Small intestine (tissue), 16 donors: ENCODE results near the gene TTC14. TPM values are rescaled to one million over a fixed set of nuclear protein-coding genes. Genes with fewer than 3 reads are reported as not detected.

Experiments
- DNase-seq, 2 donors: peaks; one replicate each; pipeline versions ENCODE4 v3.0.0 to v3.0.0-alpha.2; 2013
- FAIRE-seq: peaks from 2 replicates; lab custom pipeline; 2012; peaks lifted over from hg19 to GRCh38; lab: Jason Lieb, UNC
- H3K27ac ChIP-seq, 3 donors: one replicate each; pipeline ENCODE4 v1.5.1; 2013; ENCODE audit warnings: low read length in 2 of 3, mild to moderate bottlenecking in 2 of 3, control low read depth in 1 of 3, inconsistent platforms in 1 of 3, low read depth in 1 of 3, moderate library complexity in 1 of 3
- H3K27me3 ChIP-seq, 3 donors: one replicate each; pipeline ENCODE4 v1.6.1; 2013; ENCODE audit warnings: low read length in 3 of 3, inconsistent platforms in 1 of 3; ENCODE audit not compliant: control insufficient read depth in 3 of 3, insufficient read depth in 3 of 3
- H3K36me3 ChIP-seq, 3 donors: one replicate each; pipeline ENCODE4 v1.6.1; 2013; ENCODE audit warnings: low read length in 3 of 3, inconsistent platforms in 1 of 3, low read depth in 1 of 3, mild to moderate bottlenecking in 1 of 3, moderate library complexity in 1 of 3; ENCODE audit not compliant: control insufficient read depth in 3 of 3, insufficient read depth in 2 of 3
- H3K4me1 ChIP-seq, 3 donors: one replicate each; pipeline ENCODE4 v1.6.1; 2013; ENCODE audit warnings: low read length in 2 of 3, inconsistent platforms in 1 of 3, low read depth in 1 of 3, mild to moderate bottlenecking in 1 of 3, moderate library complexity in 1 of 3; ENCODE audit not compliant: control insufficient read depth in 3 of 3, insufficient read depth in 2 of 3
- H3K4me3 ChIP-seq, 3 donors: one replicate each; pipeline ENCODE4 v1.5.1; 2013; ENCODE audit warnings: low read length in 3 of 3, control low read depth in 1 of 3, inconsistent platforms in 1 of 3, low read depth in 1 of 3, mild to moderate bottlenecking in 1 of 3, moderate library complexity in 1 of 3
- H3K9me3 ChIP-seq, 2 donors: one replicate each; pipeline ENCODE4 v1.6.1; 2013; ENCODE audit warnings: low read depth in 1 of 2, low read length in 1 of 2; ENCODE audit not compliant: control insufficient read depth in 2 of 2, insufficient read depth in 1 of 2
- WGBS, 3 donors: extraction: QIAGEN DNeasy Blood & Tissue Kit; methylation state at CpG; one replicate each; pipeline ENCODE4 v1.1.7; 2013; 5-methylcytosine and 5-hydroxymethylcytosine counted together
- long read RNA-seq, 10 donors: transcript quantifications; one replicate each; lab custom pipeline, GENCODE V29; 2026
- polyA plus RNA-seq, 4 donors: library from polyadenylated mRNA; stranded (reverse) in 3 of 4; unstranded in 1 of 4; fragments of 200-250 nt in 3 of 4; fragments of 120-200 nt in 1 of 4; gene quantifications; one replicate each; pipeline versions ENCODE4 v1.2.1 to v1.2.3, GENCODE V29; 2013
- donor health status: healthy with polysubstance abuse.
- donor health status: control.
- donor health status: control.
- donor health status: Bipolar disorder and iron deficiency.
- donor health status: healthy.

TTC14 gene, protein sequence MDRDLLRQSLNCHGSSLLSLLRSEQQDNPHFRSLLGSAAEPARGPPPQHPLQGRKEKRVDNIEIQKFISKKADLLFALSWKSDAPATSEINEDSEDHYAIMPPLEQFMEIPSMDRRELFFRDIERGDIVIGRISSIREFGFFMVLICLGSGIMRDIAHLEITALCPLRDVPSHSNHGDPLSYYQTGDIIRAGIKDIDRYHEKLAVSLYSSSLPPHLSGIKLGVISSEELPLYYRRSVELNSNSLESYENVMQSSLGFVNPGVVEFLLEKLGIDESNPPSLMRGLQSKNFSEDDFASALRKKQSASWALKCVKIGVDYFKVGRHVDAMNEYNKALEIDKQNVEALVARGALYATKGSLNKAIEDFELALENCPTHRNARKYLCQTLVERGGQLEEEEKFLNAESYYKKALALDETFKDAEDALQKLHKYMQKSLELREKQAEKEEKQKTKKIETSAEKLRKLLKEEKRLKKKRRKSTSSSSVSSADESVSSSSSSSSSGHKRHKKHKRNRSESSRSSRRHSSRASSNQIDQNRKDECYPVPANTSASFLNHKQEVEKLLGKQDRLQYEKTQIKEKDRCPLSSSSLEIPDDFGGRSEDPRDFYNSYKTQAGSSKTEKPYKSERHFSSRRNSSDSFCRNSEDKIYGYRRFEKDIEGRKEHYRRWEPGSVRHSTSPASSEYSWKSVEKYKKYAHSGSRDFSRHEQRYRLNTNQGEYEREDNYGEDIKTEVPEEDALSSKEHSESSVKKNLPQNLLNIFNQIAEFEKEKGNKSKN
- 10 to 100 TPM in 2 of 4 donors, 1 to 10 TPM in 2; 4.3 to 57.3 (median 8.3) TPM for polyA plus RNA-seq
- long read RNA-seq, donor 1: 0 reads
- long read RNA-seq, donor 2, full-length matches to known transcripts: 4 of 4 reads
- long read RNA-seq, donor 2, partial matches to known transcripts: 0 of 4 reads
- long read RNA-seq, donor 2, other reads (novel, unspliced or antisense): 0 of 4 reads
- long read RNA-seq, donor 3, full-length matches to known transcripts: 2 of 2 reads
- long read RNA-seq, donor 3, partial matches to known transcripts: 0 of 2 reads
- long read RNA-seq, donor 3, other reads (novel, unspliced or antisense): 0 of 2 reads
- long read RNA-seq, donor 4, full-length matches to known transcripts: 2 of 2 reads
- long read RNA-seq, donor 4, partial matches to known transcripts: 0 of 2 reads
- long read RNA-seq, donor 4, other reads (novel, unspliced or antisense): 0 of 2 reads
- long read RNA-seq, donor 5, full-length matches to known transcripts: 1 of 1 reads
- long read RNA-seq, donor 5, partial matches to known transcripts: 0 of 1 reads
- long read RNA-seq, donor 5, other reads (novel, unspliced or antisense): 0 of 1 reads
- long read RNA-seq, donor 6, full-length matches to known transcripts: 4 of 4 reads
- long read RNA-seq, donor 6, partial matches to known transcripts: 0 of 4 reads
- long read RNA-seq, donor 6, other reads (novel, unspliced or antisense): 0 of 4 reads
- long read RNA-seq, donor 7: 0 reads
- long read RNA-seq, donor 8: 0 reads
- long read RNA-seq, donor 9: 0 reads
- long read RNA-seq, donor 10, full-length matches to known transcripts: 11 of 11 reads
- long read RNA-seq, donor 10, partial matches to known transcripts: 0 of 11 reads
- long read RNA-seq, donor 10, other reads (novel, unspliced or antisense): 0 of 11 reads

DNA sequence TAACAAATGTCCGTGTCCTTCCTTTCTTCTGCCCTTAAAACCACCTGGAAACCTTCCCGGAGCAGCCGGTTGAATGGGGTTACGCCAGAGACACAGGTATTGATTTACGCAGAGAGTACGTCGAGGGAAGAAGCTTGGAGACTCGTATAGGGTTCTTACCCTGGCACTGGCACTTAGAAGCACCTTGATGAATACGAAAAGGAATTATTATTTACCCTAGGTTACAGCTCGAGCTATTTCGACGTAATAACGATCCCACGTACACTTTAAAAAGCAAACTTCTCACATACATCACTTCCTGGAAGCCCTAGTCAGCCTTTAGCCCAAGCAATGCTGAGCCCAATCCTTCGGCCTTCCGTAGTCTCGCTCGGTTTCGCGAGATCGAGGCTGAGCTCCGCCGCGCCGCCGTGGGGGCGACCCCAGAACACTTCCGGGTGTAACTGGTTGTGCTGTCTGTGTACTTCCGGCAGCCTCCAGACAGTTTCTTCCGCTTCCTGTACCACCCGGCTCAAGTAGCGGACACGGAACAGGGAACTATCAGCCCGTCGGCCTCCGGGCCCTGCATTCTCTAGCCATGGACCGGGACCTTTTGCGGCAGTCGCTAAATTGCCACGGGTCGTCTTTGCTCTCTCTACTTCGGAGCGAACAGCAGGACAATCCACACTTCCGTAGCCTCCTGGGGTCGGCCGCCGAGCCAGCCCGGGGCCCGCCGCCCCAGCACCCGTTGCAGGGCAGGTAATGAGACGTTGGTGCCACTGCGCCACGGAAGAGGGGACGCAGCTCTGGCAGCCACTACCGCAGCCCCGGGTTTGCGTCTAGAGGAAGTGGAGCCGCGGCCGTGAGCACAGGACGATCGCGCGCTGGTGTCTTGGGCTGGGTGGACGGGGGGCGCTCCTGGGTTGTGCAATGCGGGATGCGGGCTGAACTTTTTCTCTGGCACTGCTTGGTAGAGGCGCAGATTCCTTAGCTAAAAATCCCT is at the start of gene TTC14:
TSS of gene TTC14 (plus strand) at position 476 of the 979 bp plus-strand sequence. CDS start at position 575, 99 bp downstream.
- WGBS, 3 donors: 3 to 5% (median 3%) methylated on average over 70 of the region's 70 CpGs
- H3K27ac ChIP-seq: peak within 1 kb of the TSS; percentile 78 to 96 (median 83)
- FAIRE-seq: no peak

DNA sequence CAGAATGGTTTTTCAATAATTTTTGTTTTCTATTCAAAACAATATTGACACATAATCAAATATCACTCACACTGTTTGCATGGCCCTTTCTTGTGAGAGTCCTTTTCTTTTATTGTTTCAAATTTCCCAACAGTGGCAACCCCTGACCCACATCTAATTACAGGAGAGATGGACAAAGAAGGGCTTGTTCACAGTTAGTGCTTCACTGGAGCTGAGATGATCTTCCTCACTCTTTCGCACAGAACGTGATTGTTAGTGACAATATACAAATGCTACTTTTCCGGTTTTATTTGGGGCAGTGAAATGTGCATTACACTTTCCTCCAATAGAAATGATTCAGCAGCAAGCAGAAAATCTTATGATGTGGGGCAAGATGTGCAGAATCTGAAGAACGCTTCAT is 38.6 kb upstream of the TTC14 start:
- Histone ChIP-seq H3K27me3 (no peaks in the 10 kb centered on the region), H3K27ac (no peak overlapping the region), H3K36me3 (no peaks in the 10 kb centered on the region), H3K4me3 (no peak overlapping the region), H3K9me3 (peaks cover 0 to 4% of the 10 kb centered on the region in 2 donors), H3K4me1 (no peaks in the 10 kb centered on the region)
- 82 to 87% (median 84%) methylated on average over 4 of the region's 4 CpGs for WGBS, 3 donors
- no peak for FAIRE-seq
- no peak for DNase-seq

More for the DNA sequence above, at the start of gene TTC14:
- DNase-seq: peak; percentile 96
- peaks cover 0 to 8% (median 3%) of the 10 kb centered on the region in 3 donors for H3K36me3 ChIP-seq
- H3K27me3 ChIP-seq: peaks cover 0 to 9% (median 2%) of the 10 kb centered on the region in 3 donors
- no peaks in the 10 kb centered on the region for H3K9me3 ChIP-seq
- peak within 1 kb of the TSS; percentile 77 to 95 (median 89) for H3K4me3 ChIP-seq
- H3K4me1 ChIP-seq: peaks cover 0 to 3% (median 0%) of the 10 kb centered on the region in 3 donors

DNA sequence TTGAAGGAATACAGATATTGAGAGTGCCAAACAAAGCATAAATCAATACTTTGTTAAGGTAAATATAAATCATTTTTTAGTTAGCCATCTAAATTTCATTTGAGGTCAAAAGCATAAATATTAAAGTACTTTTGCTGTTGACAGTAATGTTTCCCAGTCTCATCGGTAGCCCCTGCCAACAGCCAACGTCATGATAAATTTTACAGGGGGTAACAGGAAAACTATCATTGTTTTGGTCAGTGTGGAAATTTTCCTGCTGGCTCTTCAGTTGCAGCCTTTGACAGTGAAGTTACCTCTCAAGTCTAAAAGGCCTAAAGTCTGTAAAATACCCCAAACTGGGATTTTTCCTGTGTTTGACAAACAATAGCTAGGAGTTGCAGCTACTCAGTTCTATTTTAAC is 37.3 kb upstream of the TTC14 start:
- Histone ChIP-seq H3K4me1 (no peaks in the 10 kb centered on the region), H3K4me3 (no peak overlapping the region), H3K9me3 (peaks cover 0 to 4% of the 10 kb centered on the region in 2 donors), H3K36me3 (no peaks in the 10 kb centered on the region), H3K27ac (no peak overlapping the region), H3K27me3 (no peaks in the 10 kb centered on the region)
- WGBS, 3 donors: 66 to 76% (median 76%) methylated on average over 2 of the region's 2 CpGs
- DNase-seq (no peak), FAIRE-seq (no peak)

DNA sequence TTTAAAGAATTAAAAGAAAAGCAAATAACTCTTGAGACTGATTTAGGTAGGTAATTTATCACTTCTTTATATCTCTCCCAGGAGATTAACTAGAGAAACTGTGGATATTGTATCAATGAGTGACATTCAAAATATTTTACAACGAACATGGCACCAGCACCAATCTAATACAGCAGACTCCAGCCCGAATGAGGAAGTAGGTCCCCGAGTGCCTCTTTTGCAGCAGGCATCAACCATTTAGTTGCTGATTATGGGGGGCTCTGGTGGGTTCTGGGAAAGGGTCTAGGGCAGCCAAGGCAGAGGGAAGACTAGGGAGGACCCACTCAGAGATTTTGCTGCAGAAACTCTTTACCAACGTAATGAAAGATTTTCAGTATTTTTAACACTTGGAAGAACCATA is 31.7 kb upstream of the TTC14 start:
- Histone ChIP-seq H3K4me3 (no peak overlapping the region), H3K36me3 (no peaks in the 10 kb centered on the region), H3K27me3 (no peaks in the 10 kb centered on the region), H3K4me1 (no peaks in the 10 kb centered on the region), H3K27ac (no peak overlapping the region), H3K9me3 (no peaks in the 10 kb centered on the region)
- 66 to 71% (median 68%) methylated on average over 4 of the region's 4 CpGs for WGBS, 3 donors
- FAIRE-seq (no peak), DNase-seq (no peak)

DNA sequence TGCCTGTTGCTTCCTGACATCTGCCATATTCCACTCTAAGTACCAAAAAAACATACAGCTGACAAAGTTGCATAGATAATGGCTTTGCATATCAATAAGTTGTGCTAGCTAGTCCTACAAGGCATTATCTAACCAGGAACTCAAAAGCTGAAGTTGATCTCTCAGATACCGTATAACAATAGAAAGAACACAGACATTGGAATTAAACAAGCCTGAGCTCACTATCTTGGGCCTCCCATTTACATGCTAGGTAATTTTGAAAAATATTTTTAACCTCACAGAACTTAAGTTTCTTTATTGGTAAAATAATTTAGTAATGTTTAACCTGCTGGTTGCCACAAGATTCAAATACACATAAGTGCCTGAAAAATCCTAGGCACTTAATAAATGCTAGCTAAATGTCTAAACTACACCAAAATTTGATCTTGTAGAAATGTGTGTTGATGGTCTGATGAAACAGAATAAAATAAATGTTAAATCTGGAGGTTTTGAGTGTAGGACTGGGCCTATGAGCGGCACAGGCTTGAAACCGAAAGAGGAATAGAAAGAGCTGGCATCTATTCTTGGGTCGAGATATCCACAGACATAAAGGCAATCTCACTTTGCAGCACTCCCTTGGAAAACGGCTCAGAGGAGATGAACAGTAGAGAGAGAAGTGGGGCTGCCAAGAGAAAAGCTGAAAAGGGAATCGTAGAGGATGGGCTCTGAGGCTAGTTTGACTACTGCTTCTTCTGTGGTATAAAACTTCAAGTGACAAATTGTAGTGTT is 29.9 kb upstream of the TTC14 start:
- 71 to 74% (median 71%) methylated on average over 6 of the region's 6 CpGs for WGBS, 3 donors
- no peaks in the 10 kb centered on the region for H3K4me1 ChIP-seq
- H3K4me3 ChIP-seq: no peak overlapping the region
- H3K36me3 ChIP-seq: no peaks in the 10 kb centered on the region
- DNase-seq: no peak
- no peaks in the 10 kb centered on the region for H3K27me3 ChIP-seq
- no peaks in the 10 kb centered on the region for H3K9me3 ChIP-seq
- no peak overlapping the region for H3K27ac ChIP-seq
- FAIRE-seq: no peak

DNA sequence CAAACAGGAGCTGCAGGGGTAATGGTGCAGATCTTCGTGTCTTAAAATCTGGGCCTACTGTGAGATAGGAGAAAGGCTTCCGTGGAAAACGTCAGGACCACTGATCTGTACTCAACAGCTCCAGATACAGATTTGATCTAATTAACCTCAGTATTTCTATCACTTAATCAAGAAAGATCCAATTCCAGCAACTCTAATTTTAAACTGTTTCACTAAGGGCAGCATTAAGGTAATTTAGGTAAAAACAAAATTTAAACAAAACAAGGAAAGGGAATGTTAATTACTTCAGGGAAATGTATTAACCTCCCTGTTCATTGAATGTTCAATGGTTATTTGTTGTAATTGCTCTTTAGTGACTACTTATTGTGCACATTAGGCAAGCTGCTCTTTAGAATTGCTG is 26.4 kb upstream of the TTC14 start:
- H3K9me3 ChIP-seq: no peaks in the 10 kb centered on the region
- FAIRE-seq: no peak
- H3K4me1 ChIP-seq: no peaks in the 10 kb centered on the region
- WGBS, 3 donors: 76 to 80% (median 79%) methylated on average over 3 of the region's 3 CpGs
- DNase-seq: no peak
- no peaks in the 10 kb centered on the region for H3K36me3 ChIP-seq
- H3K4me3 ChIP-seq: no peak overlapping the region
- H3K27me3 ChIP-seq: no peaks in the 10 kb centered on the region
- H3K27ac ChIP-seq: no peak overlapping the region
